K562 (cell line): ENCODE measurements around the gene TLE3. TPM values are rescaled to one million over a fixed set of nuclear protein-coding genes. Genes with fewer than 3 reads are reported as not detected.

Experiments used
- BRD4 ChIP-seq: fragments of 200-600 bp; sonication (generic); IDR thresholded peaks from 2 replicates; pipeline ENCODE4 v1.6.1; 2017; ENCODE audit warnings: inconsistent platforms
- CHD1 ChIP-seq: fragments of 200-600 bp; sonication (generic); IDR thresholded peaks from one replicate; pipeline ENCODE4 v1.6.1; 2012; ENCODE audit warnings: mild to moderate bottlenecking, moderate library complexity, low read length, inconsistent platforms
- ESRRA ChIP-seq: fragments of 450-650 bp; IDR thresholded peaks from 2 replicates; pipeline ENCODE4 v1.6.1; 2014; ENCODE audit warnings: low read depth, mild to moderate bottlenecking, moderate library complexity, borderline replicate concordance
- FIP1L1 ChIP-seq: fragments of 200-400 bp; formaldehyde crosslinking; IDR thresholded peaks from 2 replicates; pipeline ENCODE4 v1.6.1; 2018; ENCODE audit warnings: mild to moderate bottlenecking, low read depth, low read length; ENCODE audit not compliant: poor library complexity, severe bottlenecking
- HCFC1 ChIP-seq: IDR thresholded peaks from 2 replicates; pipeline ENCODE4 v1.6.1; 2012; ENCODE audit warnings: low read depth, low read length, improper control_type of control experiment
- HNRNPLL ChIP-seq: fragments of 200-400 bp; formaldehyde crosslinking; IDR thresholded peaks from 2 replicates; pipeline ENCODE4 v1.6.1; 2017; ENCODE audit warnings: low read length, low read depth, mild to moderate bottlenecking; ENCODE audit not compliant: poor library complexity, severe bottlenecking
- KDM5B ChIP-seq: fragments of 200-600 bp; sonication (generic); IDR thresholded peaks from 2 replicates; pipeline ENCODE4 v1.6.1; 2012; ENCODE audit warnings: low read depth, mild to moderate bottlenecking, moderate library complexity, low read length, control low read depth, inconsistent platforms; ENCODE audit not compliant: insufficient replicate concordance
- MAZ ChIP-seq, 2 experiments: fragments of 450-650 bp in 1 of 2; sonication (generic) in 1 of 2; formaldehyde crosslinking; IDR thresholded peaks in 1 of 2; conservative IDR thresholded peaks in 1 of 2; 2 replicates each; pipeline versions ENCODE4 v1.4.0 to v1.5.0; 2020; ENCODE audit warnings: mild to moderate bottlenecking in 1 of 2, missing genetic modification reagents in 1 of 2
- MEF2D ChIP-seq: conservative IDR thresholded peaks from 2 replicates; pipeline ENCODE4 v1.6.1; 2016; ENCODE audit warnings: low read depth, missing genetic modification characterization, missing compliant biosample characterization
- MTA3 ChIP-seq: fragments of 450-650 bp; formaldehyde crosslinking; IDR thresholded peaks from 2 replicates; pipeline ENCODE4 v1.6.1; 2017; ENCODE audit warnings: mild to moderate bottlenecking, borderline replicate concordance
- PHTF2 ChIP-seq: fragments of 250-450 bp; sonication (Bioruptor Pico); IDR thresholded peaks from 2 replicates; pipeline ENCODE4 v1.5.0; 2021; ENCODE audit warnings: mild to moderate bottlenecking
- RBM39 ChIP-seq: fragments of 200-400 bp; formaldehyde crosslinking; optimal IDR thresholded peaks from 2 replicates; pipeline ENCODE3; 2018; ENCODE audit warnings: low read depth, low read length
- TAF7 ChIP-seq: fragments of 450-650 bp; IDR thresholded peaks from 2 replicates; pipeline ENCODE4 v1.6.1; 2016; ENCODE audit warnings: missing genetic modification characterization, missing compliant biosample characterization
- UBTF ChIP-seq, 2 experiments: IDR thresholded peaks; 2 replicates each; pipeline ENCODE4 v1.6.1; 2012; ENCODE audit warnings: improper control_type of control experiment in 2 of 2, low read depth in 2 of 2, low read length in 2 of 2, borderline replicate concordance in 1 of 2
- ZNF449 ChIP-seq: fragments of 250-450 bp; sonication (Bioruptor Pico); IDR thresholded peaks from 2 replicates; pipeline ENCODE4 v1.8.0; 2022; ENCODE audit warnings: moderate library complexity, mild to moderate bottlenecking, inconsistent platforms
- ZNF696 ChIP-seq: fragments of 250-450 bp; sonication (Bioruptor Pico); conservative IDR thresholded peaks from 2 replicates; pipeline ENCODE4 v1.4.0; 2020; ENCODE audit warnings: mild to moderate bottlenecking, moderate library complexity
- polyA plus RNA-seq, 8 experiments: library from polyadenylated mRNA; depleted of rRNA in 4 of 8; stranded (reverse) in 5 of 8; unstranded in 3 of 8; fragments of >200 nt; fragmentation: Nextera tagmentation in 2 of 8; fragmentation: Illumina TruSeq in 1 of 8; extraction: Ambion mirVana in 2 of 8; extraction: Trizol in 1 of 8; gene quantifications; 2 replicates each; pipeline versions ENCODE4 v1.2.1 to v1.2.3, GENCODE V29; 2011 to 2014; ENCODE audit warnings: inconsistent platforms in 1 of 8, missing spikeins in 1 of 8
- total RNA-seq, 7 experiments: library from RNA; depleted of rRNA in 6 of 7; stranded (reverse); fragments of >200 nt in 6 of 7; fragmentation: Illumina TruSeq in 2 of 7; extraction: Trizol in 2 of 7; gene quantifications; 2 replicates each; pipeline versions ENCODE4 v1.2.1 to v1.2.3, GENCODE V29; 2011 to 2021; ENCODE audit warnings: low replicate concordance in 1 of 7
- TF ChIP-seq, protein P1 (sequence below), 2 experiments: IDR thresholded peaks in 1 of 2; conservative IDR thresholded peaks in 1 of 2; 2 replicates each; pipeline ENCODE4 v1.6.1; 2016; ENCODE audit warnings: low read depth in 2 of 2, mild to moderate bottlenecking in 1 of 2, missing compliant biosample characterization in 1 of 2, missing genetic modification characterization in 1 of 2, moderate library complexity in 1 of 2
- TF ChIP-seq, protein P2 (sequence below): fragments of 450-650 bp; IDR thresholded peaks from 2 replicates; pipeline ENCODE4 v1.7.0; 2016; ENCODE audit warnings: borderline replicate concordance

Gene TLE3
- total and polyA plus RNA-seq, 9 of the 15 experiments (the other 6 are each of a cell fraction or from before 2014, with no cell fraction given): 1.5 to 84.2 (median 14.1) TPM

GRCh38 chr15:70098461-70099166 is 897 bp upstream of the TLE3 start (continued):
- TF ChIP-seq, protein P1, sequence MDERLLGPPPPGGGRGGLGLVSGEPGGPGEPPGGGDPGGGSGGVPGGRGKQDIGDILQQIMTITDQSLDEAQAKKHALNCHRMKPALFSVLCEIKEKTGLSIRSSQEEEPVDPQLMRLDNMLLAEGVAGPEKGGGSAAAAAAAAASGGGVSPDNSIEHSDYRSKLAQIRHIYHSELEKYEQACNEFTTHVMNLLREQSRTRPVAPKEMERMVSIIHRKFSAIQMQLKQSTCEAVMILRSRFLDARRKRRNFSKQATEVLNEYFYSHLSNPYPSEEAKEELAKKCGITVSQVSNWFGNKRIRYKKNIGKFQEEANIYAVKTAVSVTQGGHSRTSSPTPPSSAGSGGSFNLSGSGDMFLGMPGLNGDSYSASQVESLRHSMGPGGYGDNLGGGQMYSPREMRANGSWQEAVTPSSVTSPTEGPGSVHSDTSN (CRISPR knock-in tag; IDR thresholded peaks at IDR 0.05; ENCODE audit: low read depth): no peak
- TF ChIP-seq, protein P1 (tag; conservative IDR thresholded peaks at IDR 0.05; ENCODE audit: low read depth): no peak
- 0 out of 4 replicates have a peak, but pooled peaks of 1 of the 2 experiments have one; percentile 26 for TF ChIP-seq UBTF (IDR thresholded peaks at IDR 0.05; ENCODE audit: borderline replicate concordance in 1 of 2, low read depth in 2 of 2, low read length in 2 of 2)
- peak; percentile 8 for TF ChIP-seq KDM5B
- no peak for TF ChIP-seq PHTF2
- TF ChIP-seq CHD1: peak; percentile 28
- TF ChIP-seq MAZ (CRISPR knock-in tag; conservative IDR thresholded peaks at IDR 0.05 in 1 of 2, IDR thresholded peaks at IDR 0.05 in 1 of 2): 0 out of 4 replicates have a peak, but pooled peaks of 1 of the 2 experiments have one; percentile 23
- TF ChIP-seq, protein P2, sequence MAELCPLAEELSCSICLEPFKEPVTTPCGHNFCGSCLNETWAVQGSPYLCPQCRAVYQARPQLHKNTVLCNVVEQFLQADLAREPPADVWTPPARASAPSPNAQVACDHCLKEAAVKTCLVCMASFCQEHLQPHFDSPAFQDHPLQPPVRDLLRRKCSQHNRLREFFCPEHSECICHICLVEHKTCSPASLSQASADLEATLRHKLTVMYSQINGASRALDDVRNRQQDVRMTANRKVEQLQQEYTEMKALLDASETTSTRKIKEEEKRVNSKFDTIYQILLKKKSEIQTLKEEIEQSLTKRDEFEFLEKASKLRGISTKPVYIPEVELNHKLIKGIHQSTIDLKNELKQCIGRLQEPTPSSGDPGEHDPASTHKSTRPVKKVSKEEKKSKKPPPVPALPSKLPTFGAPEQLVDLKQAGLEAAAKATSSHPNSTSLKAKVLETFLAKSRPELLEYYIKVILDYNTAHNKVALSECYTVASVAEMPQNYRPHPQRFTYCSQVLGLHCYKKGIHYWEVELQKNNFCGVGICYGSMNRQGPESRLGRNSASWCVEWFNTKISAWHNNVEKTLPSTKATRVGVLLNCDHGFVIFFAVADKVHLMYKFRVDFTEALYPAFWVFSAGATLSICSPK: no peak
- TF ChIP-seq TAF7 (tag): no peak
- no peak for TF ChIP-seq ZNF696 (CRISPR knock-in tag)
- TF ChIP-seq ESRRA: no peak
- 0 out of 2 replicates have a peak, but pooled peaks have one; percentile 15 for TF ChIP-seq BRD4
- TF ChIP-seq HCFC1: no peak
- no peak for TF ChIP-seq RBM39
- TF ChIP-seq MEF2D (tag): no peak
- no peak for TF ChIP-seq ZNF449 (CRISPR knock-in tag)
- TF ChIP-seq FIP1L1: peak; percentile 46
- no peak for TF ChIP-seq HNRNPLL
- no peak for TF ChIP-seq MTA3
